Measurements from ENCODE around the gene MIPEP.

MIPEP gene

DNA sequence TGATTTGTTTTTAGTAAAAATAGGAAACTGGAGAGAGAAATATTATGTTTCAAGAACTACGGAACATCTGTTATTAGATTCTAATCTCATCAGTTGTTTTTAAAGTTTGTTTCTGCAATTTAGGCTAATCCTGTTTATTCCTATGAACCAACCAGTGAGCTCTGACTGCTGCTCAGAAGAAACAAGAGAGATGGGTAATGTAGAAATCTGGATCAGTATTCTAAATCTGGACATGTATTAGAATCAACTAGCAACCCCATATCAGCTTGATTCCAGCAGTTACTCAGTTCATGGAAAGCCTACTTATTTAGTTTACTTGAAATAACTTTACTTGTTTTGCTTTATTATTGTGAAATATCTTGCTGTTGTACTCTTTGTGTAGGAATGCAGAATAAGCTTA, 203.8 kb downstream of the MIPEP start:
- Histone ChIP-seq H3K4ac (ENCODE audit: low read depth, low read length) (no peak overlapping the region), H2AK5ac (ENCODE audit: low read length) (no peak overlapping the region), H3K4me2 (ENCODE audit: low read length) (no peak overlapping the region), H3K23ac (ENCODE audit: low read length) (no peak overlapping the region), H3K27me3 (ENCODE audit: insufficient read depth, low read length) (no peaks in the 10 kb centered on the region), H3K27ac (ENCODE audit: low read depth, low read length) (no peak overlapping the region), H3K79me2 (ENCODE audit: control insufficient read depth, insufficient read depth, low read length, poor library complexity) (no peaks in the 10 kb centered on the region), H3K4me3 (ENCODE audit: low read depth, low read length) (no peak overlapping the region), H3K36me3 (ENCODE audit: control insufficient read depth in 1 of 2, insufficient read depth in 2 of 2, low read length in 2 of 2) (no peaks in the 10 kb centered on the region), H3K9me3 (ENCODE audit: insufficient read depth, low read depth, low read length) (peaks cover 1% of the 10 kb centered on the region), H3K14ac (ENCODE audit: low read length) (no peak overlapping the region), H3K4me1 (ENCODE audit: control insufficient read depth in 1 of 2, insufficient read depth in 2 of 2, low read length in 2 of 2) (no peaks in the 10 kb centered on the region), H2AFZ (ENCODE audit: insufficient read depth, low read length, poor library complexity) (no peak overlapping the region), H2BK5ac (ENCODE audit: low read depth, low read length, poor library complexity) (no peak overlapping the region), H3K9ac (ENCODE audit: low read length) (no peak overlapping the region), H3K79me1 (ENCODE audit: low read length) (no peaks in the 10 kb centered on the region), H2BK12ac (ENCODE audit: low read length) (no peak overlapping the region), H4K12ac (ENCODE audit: low read depth, low read length) (no peak overlapping the region), H4K91ac (ENCODE audit: low read depth, low read length) (no peak overlapping the region), H4K8ac (ENCODE audit: low read depth, low read length) (no peak overlapping the region), H3K18ac (ENCODE audit: low read length) (no peak overlapping the region), H2BK120ac (ENCODE audit: insufficient read depth, low read length, poor library complexity) (no peak overlapping the region)
- no peak for DNase-seq
- WGBS (ENCODE audit: extremely low coverage, insufficient coverage, insufficient read length): no CpG with 5 or more reads among the region's 1 CpG

GRCh38 chr13:23684647-23685046, 204.6 kb downstream of the MIPEP start:
- no CpG with 5 or more reads among the region's 2 CpGs for WGBS (ENCODE audit: extremely low coverage, insufficient coverage, insufficient read length)
- Histone ChIP-seq H3K14ac (ENCODE audit: low read length) (no peak overlapping the region), H3K9ac (ENCODE audit: low read length) (no peak overlapping the region), H3K4ac (ENCODE audit: low read depth, low read length) (no peak overlapping the region), H2AFZ (ENCODE audit: insufficient read depth, low read length, poor library complexity) (no peak overlapping the region), H4K91ac (ENCODE audit: low read depth, low read length) (no peak overlapping the region), H4K12ac (ENCODE audit: low read depth, low read length) (no peak overlapping the region), H2AK5ac (ENCODE audit: low read length) (no peak overlapping the region), H3K23ac (ENCODE audit: low read length) (no peak overlapping the region), H3K4me3 (ENCODE audit: low read depth, low read length) (no peak overlapping the region), H3K18ac (ENCODE audit: low read length) (no peak overlapping the region), H3K9me3 (ENCODE audit: insufficient read depth, low read depth, low read length) (peaks cover 1% of the 10 kb centered on the region), H2BK5ac (ENCODE audit: low read depth, low read length, poor library complexity) (no peak overlapping the region), H3K4me2 (ENCODE audit: low read length) (no peak overlapping the region), H3K27me3 (ENCODE audit: insufficient read depth, low read length) (no peaks in the 10 kb centered on the region), H4K8ac (ENCODE audit: low read depth, low read length) (no peak overlapping the region), H2BK120ac (ENCODE audit: insufficient read depth, low read length, poor library complexity) (no peak overlapping the region), H3K27ac (ENCODE audit: low read depth, low read length) (no peak overlapping the region), H2BK12ac (ENCODE audit: low read length) (no peak overlapping the region), H3K36me3 (ENCODE audit: control insufficient read depth in 1 of 2, insufficient read depth in 2 of 2, low read length in 2 of 2) (no peaks in the 10 kb centered on the region), H3K4me1 (ENCODE audit: control insufficient read depth in 1 of 2, insufficient read depth in 2 of 2, low read length in 2 of 2) (no peaks in the 10 kb centered on the region), H3K79me1 (ENCODE audit: low read length) (no peaks in the 10 kb centered on the region), H3K79me2 (ENCODE audit: control insufficient read depth, insufficient read depth, low read length, poor library complexity) (no peaks in the 10 kb centered on the region)
- DNase-seq: no peak

- no peak overlapping the region for H3K18ac ChIP-seq (ENCODE audit: low read length)
- no peaks in the 10 kb centered on the region for H3K79me2 ChIP-seq (ENCODE audit: control insufficient read depth, insufficient read depth, low read length, poor library complexity)
- no CpG with 5 or more reads among the region's 4 CpGs for WGBS (ENCODE audit: extremely low coverage, insufficient coverage, insufficient read length)
- H2BK120ac ChIP-seq (ENCODE audit: insufficient read depth, low read length, poor library complexity): no peak overlapping the region
- H3K9ac ChIP-seq (ENCODE audit: low read length): no peak overlapping the region
- no peak overlapping the region for H3K4ac ChIP-seq (ENCODE audit: low read depth, low read length)
- no peaks in the 10 kb centered on the region for H3K4me1 ChIP-seq (ENCODE audit: control insufficient read depth in 1 of 2, insufficient read depth in 2 of 2, low read length in 2 of 2)
- no peak overlapping the region for H2BK5ac ChIP-seq (ENCODE audit: low read depth, low read length, poor library complexity)
- H3K4me2 ChIP-seq (ENCODE audit: low read length): no peak overlapping the region
- H3K27ac ChIP-seq (ENCODE audit: low read depth, low read length): no peak overlapping the region
- H2AFZ ChIP-seq (ENCODE audit: insufficient read depth, low read length, poor library complexity): no peak overlapping the region
- DNase-seq: no peak
- no peak overlapping the region for H3K14ac ChIP-seq (ENCODE audit: low read length)
- H4K91ac ChIP-seq (ENCODE audit: low read depth, low read length): no peak overlapping the region
- no peak overlapping the region for H2AK5ac ChIP-seq (ENCODE audit: low read length)
- H4K12ac ChIP-seq (ENCODE audit: low read depth, low read length): no peak overlapping the region
- H2BK12ac ChIP-seq (ENCODE audit: low read length): no peak overlapping the region
- H4K8ac ChIP-seq (ENCODE audit: low read depth, low read length): no peak overlapping the region
- no peaks in the 10 kb centered on the region for H3K27me3 ChIP-seq (ENCODE audit: insufficient read depth, low read length)
- no peaks in the 10 kb centered on the region for H3K79me1 ChIP-seq (ENCODE audit: low read length)
- no peak overlapping the region for H3K23ac ChIP-seq (ENCODE audit: low read length)
- no peaks in the 10 kb centered on the region for H3K36me3 ChIP-seq (ENCODE audit: control insufficient read depth in 1 of 2, insufficient read depth in 2 of 2, low read length in 2 of 2)
- no peak overlapping the region for H3K4me3 ChIP-seq (ENCODE audit: low read depth, low read length)
- peaks cover 2% of the 10 kb centered on the region for H3K9me3 ChIP-seq (ENCODE audit: insufficient read depth, low read depth, low read length)
Observed at GRCh38 chr13:23683084-23683483, 206.1 kb downstream of the MIPEP start.

GRCh38 chr13:23680845-23681669, 208.1 kb downstream of the MIPEP start:
- Histone ChIP-seq H2BK12ac (ENCODE audit: low read length) (no peak overlapping the region), H3K4ac (ENCODE audit: low read depth, low read length) (no peak overlapping the region), H3K27me3 (ENCODE audit: insufficient read depth, low read length) (no peaks in the 10 kb centered on the region), H3K79me2 (ENCODE audit: control insufficient read depth, insufficient read depth, low read length, poor library complexity) (no peaks in the 10 kb centered on the region), H3K79me1 (ENCODE audit: low read length) (no peaks in the 10 kb centered on the region), H3K23ac (ENCODE audit: low read length) (no peak overlapping the region), H3K4me3 (ENCODE audit: low read depth, low read length) (no peak overlapping the region), H2BK5ac (ENCODE audit: low read depth, low read length, poor library complexity) (no peak overlapping the region), H2BK120ac (ENCODE audit: insufficient read depth, low read length, poor library complexity) (no peak overlapping the region), H3K4me1 (ENCODE audit: control insufficient read depth in 1 of 2, insufficient read depth in 2 of 2, low read length in 2 of 2) (no peaks in the 10 kb centered on the region), H3K4me2 (ENCODE audit: low read length) (no peak overlapping the region), H3K27ac (ENCODE audit: low read depth, low read length) (no peak overlapping the region), H3K36me3 (ENCODE audit: control insufficient read depth in 1 of 2, insufficient read depth in 2 of 2, low read length in 2 of 2) (peaks cover 8 to 10% of the 10 kb centered on the region in 2 experiments), H4K12ac (ENCODE audit: low read depth, low read length) (no peak overlapping the region), H2AFZ (ENCODE audit: insufficient read depth, low read length, poor library complexity) (no peak overlapping the region), H4K91ac (ENCODE audit: low read depth, low read length) (no peak overlapping the region), H4K8ac (ENCODE audit: low read depth, low read length) (no peak overlapping the region), H3K14ac (ENCODE audit: low read length) (peak overlapping the region; percentile 15), H3K9me3 (ENCODE audit: insufficient read depth, low read depth, low read length) (peaks cover 10% of the 10 kb centered on the region), H2AK5ac (ENCODE audit: low read length) (no peak overlapping the region), H3K18ac (ENCODE audit: low read length) (no peak overlapping the region), H3K9ac (ENCODE audit: low read length) (no peak overlapping the region)
- WGBS (ENCODE audit: extremely low coverage, insufficient coverage, insufficient read length): no CpG with 5 or more reads among the region's 10 CpGs
- DNase-seq: peak in 1 of 2 donors; percentile 56

Measured in trophoblast cell (in vitro differentiated cells and primary cell).